Endodermal cell (in vitro differentiated cells): Measurements from ENCODE around the gene DPF3. TPM values are rescaled to one million over a fixed set of nuclear protein-coding genes. Genes with fewer than 3 reads are reported as not detected.

ENCODE experiments used
- DNase-seq: peaks from one replicate; pipeline ENCODE4 v3.0.0-alpha.2; 2017
- H3K27ac ChIP-seq: 2 replicates; pipeline ENCODE4 v1.5.1; 2013; ENCODE audit warnings: mild to moderate bottlenecking, low read depth, low read length, moderate library complexity
- H3K27me3 ChIP-seq: 2 replicates; pipeline ENCODE4 v1.6.1; 2013; ENCODE audit warnings: mild to moderate bottlenecking, low read length, moderate library complexity; ENCODE audit not compliant: insufficient read depth, control insufficient read depth, poor library complexity, severe bottlenecking
- H3K36me3 ChIP-seq: 2 replicates; pipeline ENCODE4 v1.7.0; 2013; ENCODE audit warnings: mild to moderate bottlenecking, low read length, moderate library complexity; ENCODE audit not compliant: control insufficient read depth, insufficient read depth
- H3K4me1 ChIP-seq: one replicate; pipeline ENCODE4 v1.7.0; 2013; ENCODE audit warnings: low read length; ENCODE audit not compliant: control insufficient read depth, insufficient read depth
- H3K4me3 ChIP-seq: 2 replicates; pipeline ENCODE4 v1.5.1; 2013; ENCODE audit warnings: mild to moderate bottlenecking, low read length, moderate library complexity
- H3K9ac ChIP-seq: 2 replicates; pipeline ENCODE4 v1.6.1; 2013; ENCODE audit warnings: mild to moderate bottlenecking, low read length, moderate library complexity; ENCODE audit not compliant: poor library complexity, severe bottlenecking; ENCODE audit errors: extremely low read depth
- H3K9me3 ChIP-seq: 2 replicates; pipeline ENCODE4 v1.6.1; 2013; ENCODE audit warnings: mild to moderate bottlenecking, low read length, moderate library complexity; ENCODE audit not compliant: control insufficient read depth
- H3K27ac Mint-ChIP-seq: 2 replicates; pipeline ENCODE4 v1.8.0; 2020; ENCODE audit warnings: mixed read lengths
- H3K27me3 Mint-ChIP-seq: 2 replicates; pipeline ENCODE4 v1.8.0; 2021; ENCODE audit warnings: mild to moderate bottlenecking, mixed read lengths; ENCODE audit not compliant: insufficient read depth
- H3K36me3 Mint-ChIP-seq: 2 replicates; pipeline ENCODE4 v1.8.0; 2020; ENCODE audit warnings: low read depth, mixed read lengths
- H3K4me1 Mint-ChIP-seq: 2 replicates; pipeline ENCODE4 v1.8.0; 2020; ENCODE audit warnings: mixed read lengths
- H3K4me3 Mint-ChIP-seq: 2 replicates; pipeline ENCODE4 v1.8.0; 2020; ENCODE audit warnings: mild to moderate bottlenecking, moderate library complexity, mixed read lengths
- H3K9me3 Mint-ChIP-seq: 2 replicates; pipeline ENCODE4 v1.8.0; 2020; ENCODE audit warnings: mild to moderate bottlenecking, mixed read lengths
- CTCF ChIP-seq: fragments of 200-600 bp; sonication (generic); conservative IDR thresholded peaks from 2 replicates; pipeline ENCODE4 v1.5.0; 2021; ENCODE audit warnings: antibody characterized with exemption, mild to moderate bottlenecking
- WGBS, 2 experiments: methylation state at CpG; one replicate each; pipeline versions ENCODE4 v1.1.5 to v1.1.7; 2013; ENCODE audit warnings: missing lambda C conversion rate in 2 of 2, mixed read lengths in 1 of 2; ENCODE audit not compliant: insufficient coverage in 1 of 2, insufficient read length in 1 of 2; 5-methylcytosine and 5-hydroxymethylcytosine counted together
- total RNA-seq, 2 donors: library from RNA; stranded (reverse); fragmentation: NEBNext Ultra II Directional in 1 of 2; extraction: Animal tissue kit (Norgen Biotek cat#: 25700) in 1 of 2; gene quantifications; 2 replicates in 1 of 2; 3 replicates in 1 of 2; pipeline ENCODE4 v1.2.1, GENCODE V29; 2021

DPF3 gene
- total RNA-seq, 2 donors from 2014 or later: not detected

DNA sequence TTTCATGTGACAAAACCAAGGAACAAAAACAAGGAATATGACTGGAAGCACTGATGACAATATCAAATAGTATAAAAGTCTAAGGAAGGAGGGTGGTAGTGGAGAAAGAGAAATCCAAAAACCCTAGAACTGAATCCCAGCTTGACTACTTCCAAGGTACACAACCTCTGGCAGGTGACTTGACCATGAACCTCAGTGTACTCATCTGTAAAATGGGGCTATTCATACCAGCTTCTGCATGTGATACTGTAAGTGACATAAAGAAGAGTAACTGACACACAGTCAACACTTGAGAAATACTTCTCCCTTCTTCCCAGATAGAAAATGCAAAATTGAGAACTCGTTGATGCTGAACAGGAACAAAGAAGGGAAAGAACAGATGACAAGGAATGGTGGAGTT is 10.3 kb upstream of the DPF3 start:
- H3K27ac ChIP-seq: no peak overlapping the region
- no peak overlapping the region for H3K9ac ChIP-seq
- Mint-ChIP-seq H3K9me3 (no peaks in the 10 kb centered on the region), H3K4me3 (no peak overlapping the region), H3K4me1 (peaks cover 17% of the 10 kb centered on the region), H3K36me3 (no peaks in the 10 kb centered on the region), H3K27ac (no peak overlapping the region), H3K27me3 (peaks cover 3% of the 10 kb centered on the region)
- H3K9me3 ChIP-seq: no peaks in the 10 kb centered on the region
- TF ChIP-seq CTCF: no peak
- no peak for DNase-seq
- 11 to 21% methylated on average over 1 of the region's 1 CpG for WGBS, 2 experiments
- peaks cover 3% of the 10 kb centered on the region for H3K4me1 ChIP-seq
- H3K36me3 ChIP-seq: no peaks in the 10 kb centered on the region
- H3K4me3 ChIP-seq: no peak overlapping the region
- H3K27me3 ChIP-seq: peaks cover 9% of the 10 kb centered on the region

- Histone ChIP-seq H3K9ac (no peak overlapping the region), H3K4me1 (peaks cover 3% of the 10 kb centered on the region), H3K27ac (no peak overlapping the region), H3K9me3 (no peaks in the 10 kb centered on the region), H3K4me3 (no peak overlapping the region), H3K27me3 (peaks cover 9% of the 10 kb centered on the region), H3K36me3 (no peaks in the 10 kb centered on the region)
- H3K4me3 Mint-ChIP-seq: no peak overlapping the region
- H3K9me3 Mint-ChIP-seq: no peaks in the 10 kb centered on the region
- no peak for DNase-seq
- H3K27ac Mint-ChIP-seq: no peak overlapping the region
- no peaks in the 10 kb centered on the region for H3K36me3 Mint-ChIP-seq
- peaks cover 16% of the 10 kb centered on the region for H3K4me1 Mint-ChIP-seq
- TF ChIP-seq CTCF: no peak
- peaks cover 7% of the 10 kb centered on the region for H3K27me3 Mint-ChIP-seq
- WGBS, 2 experiments: 44 to 50% methylated on average over 1 of the region's 1 CpG
Measured at GRCh38 chr14:72903716-72904115, 9.8 kb upstream of the DPF3 start.

DNA sequence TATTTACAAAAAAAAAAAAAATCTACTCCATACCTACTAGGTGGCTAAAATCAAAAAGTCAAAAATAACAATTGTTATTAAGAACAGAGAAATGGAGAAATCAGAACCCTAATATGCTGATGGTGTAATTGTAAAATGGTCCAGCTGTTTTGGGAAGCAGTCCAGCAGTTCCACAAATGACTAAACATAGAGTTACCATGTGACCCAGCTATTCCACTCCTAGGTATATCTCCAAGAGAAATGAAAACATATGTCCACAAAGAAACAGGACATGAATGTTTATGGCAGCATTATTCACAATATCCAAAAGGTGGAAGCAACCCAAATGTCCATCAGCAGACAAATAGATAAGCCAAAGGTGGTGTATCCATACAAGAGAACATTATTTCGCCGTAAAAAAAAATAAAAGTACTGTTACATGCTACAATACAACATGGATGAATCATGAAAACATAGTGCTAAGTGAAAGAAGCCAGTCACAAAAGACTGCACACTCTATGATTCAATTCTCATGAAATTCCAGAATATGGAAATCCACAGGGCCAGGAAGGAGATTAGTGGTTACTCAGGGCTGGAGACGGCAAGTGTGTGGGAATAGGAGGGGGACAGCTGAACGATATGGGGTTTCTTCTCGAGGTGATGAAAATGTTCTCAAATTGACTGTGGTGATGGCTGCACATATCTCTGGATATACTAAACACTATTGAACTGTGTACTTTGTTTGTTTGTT is 9.1 kb upstream of the DPF3 start:
- DNase-seq: no peak
- H3K36me3 ChIP-seq: no peaks in the 10 kb centered on the region
- H3K4me3 ChIP-seq: no peak overlapping the region
- TF ChIP-seq CTCF: no peak
- H3K9me3 ChIP-seq: no peaks in the 10 kb centered on the region
- H3K4me1 ChIP-seq: no peaks in the 10 kb centered on the region
- no peaks in the 10 kb centered on the region for H3K9me3 Mint-ChIP-seq
- H3K4me3 Mint-ChIP-seq: no peak overlapping the region
- H3K9ac ChIP-seq: no peak overlapping the region
- H3K27me3 ChIP-seq: peaks cover 13% of the 10 kb centered on the region
- H3K27me3 Mint-ChIP-seq: peaks cover 14% of the 10 kb centered on the region
- no peaks in the 10 kb centered on the region for H3K36me3 Mint-ChIP-seq
- 97 to 99% methylated on average over 5 of the region's 5 CpGs for WGBS, 2 experiments
- no peak overlapping the region for H3K27ac ChIP-seq
- H3K27ac Mint-ChIP-seq: no peak overlapping the region
- peaks cover 10% of the 10 kb centered on the region for H3K4me1 Mint-ChIP-seq
